A673 (cell line): ENCODE measurements around the gene RERE. TPM values are rescaled to one million over a fixed set of nuclear protein-coding genes. Genes with fewer than 3 reads are reported as not detected.

Experiments
- BruUV-seq: library from RNA; stranded (reverse); fragments of 400-500 nt; replicated peaks from 2 replicates; lab custom pipeline; 2021; lab: Mats Ljungman, UMichigan
- CTCF ChIA-PET: fragments of 300-600 bp; sonication (Branson Sonifier 250); formaldehyde crosslinking; loops from one replicate; lab custom pipeline; 2022; ENCODE audit warnings: antibody characterized with exemption; lab: Charles Lee
- POLR2A ChIA-PET: fragments of 300-600 bp; sonication (Branson Sonifier 250); formaldehyde crosslinking; loops from one replicate; lab custom pipeline; 2022; ENCODE audit warnings: antibody characterized with exemption; ENCODE audit not compliant: low non-redundant PET; lab: Charles Lee
- DNase-seq: peaks from one replicate; pipeline ENCODE4 v3.0.0-alpha.2; 2015; ENCODE audit warnings: low spot score
- H3K27ac ChIP-seq: fragments of 200-600 bp; sonication (generic); 2 replicates; pipeline ENCODE4 v1.5.1; 2016; ENCODE audit warnings: mixed run types, low read depth, mild to moderate bottlenecking, mixed read lengths, antibody characterized with exemption, low read length; ENCODE audit not compliant: poor library complexity, severe bottlenecking
- H3K27me3 ChIP-seq: fragments of 200-600 bp; sonication (generic); replicated peaks from 2 replicates; pipeline ENCODE4 v1.6.1; 2017; ENCODE audit warnings: mixed run types, low read depth, mild to moderate bottlenecking, mixed read lengths, antibody characterized with exemption, low read length; ENCODE audit not compliant: insufficient read depth, poor library complexity
- H3K36me3 ChIP-seq: fragments of 200-600 bp; sonication (generic); 2 replicates; pipeline ENCODE4 v1.6.1; 2016; ENCODE audit warnings: mixed run types, mild to moderate bottlenecking, mixed read lengths, antibody characterized with exemption, low read length; ENCODE audit not compliant: insufficient read depth, poor library complexity, severe bottlenecking
- H3K4me1 ChIP-seq: fragments of 200-600 bp; sonication (generic); 2 replicates; pipeline ENCODE4 v1.6.1; 2017; ENCODE audit warnings: mixed run types, mild to moderate bottlenecking, mixed read lengths, antibody characterized with exemption, low read length; ENCODE audit not compliant: insufficient read depth, poor library complexity, severe bottlenecking
- H3K4me3 ChIP-seq: fragments of 200-600 bp; sonication (generic); 2 replicates; pipeline ENCODE4 v1.5.1; 2016; ENCODE audit warnings: low read depth, mixed run types, mild to moderate bottlenecking, mixed read lengths, low read length; ENCODE audit not compliant: poor library complexity, severe bottlenecking
- H3K9me3 ChIP-seq: fragments of 200-600 bp; sonication (generic); 2 replicates; pipeline ENCODE4 v1.6.1; 2016; ENCODE audit warnings: mixed run types, low read depth, mild to moderate bottlenecking, mixed read lengths, antibody characterized with exemption, low read length; ENCODE audit not compliant: poor library complexity, severe bottlenecking
- CTCF ChIP-seq: fragments of 300-800, 200-600 bp; sonication (generic); conservative IDR thresholded peaks from 2 replicates; pipeline ENCODE4 v1.5.1; 2017; ENCODE audit warnings: low read depth, mild to moderate bottlenecking, antibody characterized with exemption, low read length, moderate library complexity, mixed read lengths
- EZH2 ChIP-seq: fragments of 200-600 bp; sonication (generic); IDR thresholded peaks from 2 replicates; pipeline ENCODE4 v1.6.1; 2017; ENCODE audit warnings: borderline replicate concordance, low read depth, mild to moderate bottlenecking, mixed read lengths, antibody characterized with exemption, low read length; ENCODE audit not compliant: poor library complexity, severe bottlenecking
- intact Hi-C: fragments of 100-400 bp; cut with micrococcal nuclease; formaldehyde crosslinking; loops from one replicate; pipeline ENCODE4 v1.10.0; 2022; ENCODE audit not compliant: unreplicated experiment
- total RNA-seq: library from RNA; stranded (reverse); gene quantifications from 2 replicates; pipeline ENCODE4 v1.2.3, GENCODE V29; 2021

RERE gene
- total RNA-seq, 1 experiment from 2014 or later = 188 TPM

- no peaks in the 10 kb centered on the region for H3K9me3 ChIP-seq
- peak overlapping the region; percentile 94 for H3K27ac ChIP-seq
- DNase-seq = no peak
- TF ChIP-seq CTCF = no peak
- TF ChIP-seq EZH2 = no peak
- H3K4me3 ChIP-seq = no peak overlapping the region
- intact Hi-C loops = loop anchor here (10.0 kb wide), 1 partner anchor 198 kb away; no protein-coding TSS in a partner anchor
- ChIA-PET CTCF (no interaction called here), POLR2A (interaction anchor here (0.6 to 0.7 kb wide), 2 partner anchors 197 to 1043 kb away, joined by 3 to 5 read pairs; no protein-coding TSS in a partner anchor)
- TSS peak; percentile 28 for BruUV-seq
- peaks cover 80% of the 10 kb centered on the region for H3K4me1 ChIP-seq
- H3K27me3 ChIP-seq = no peaks in the 10 kb centered on the region
- no peaks in the 10 kb centered on the region for H3K36me3 ChIP-seq
Observed at GRCh38 chr1:8662380-8663072, 154.9 kb downstream of the RERE start.

DNA sequence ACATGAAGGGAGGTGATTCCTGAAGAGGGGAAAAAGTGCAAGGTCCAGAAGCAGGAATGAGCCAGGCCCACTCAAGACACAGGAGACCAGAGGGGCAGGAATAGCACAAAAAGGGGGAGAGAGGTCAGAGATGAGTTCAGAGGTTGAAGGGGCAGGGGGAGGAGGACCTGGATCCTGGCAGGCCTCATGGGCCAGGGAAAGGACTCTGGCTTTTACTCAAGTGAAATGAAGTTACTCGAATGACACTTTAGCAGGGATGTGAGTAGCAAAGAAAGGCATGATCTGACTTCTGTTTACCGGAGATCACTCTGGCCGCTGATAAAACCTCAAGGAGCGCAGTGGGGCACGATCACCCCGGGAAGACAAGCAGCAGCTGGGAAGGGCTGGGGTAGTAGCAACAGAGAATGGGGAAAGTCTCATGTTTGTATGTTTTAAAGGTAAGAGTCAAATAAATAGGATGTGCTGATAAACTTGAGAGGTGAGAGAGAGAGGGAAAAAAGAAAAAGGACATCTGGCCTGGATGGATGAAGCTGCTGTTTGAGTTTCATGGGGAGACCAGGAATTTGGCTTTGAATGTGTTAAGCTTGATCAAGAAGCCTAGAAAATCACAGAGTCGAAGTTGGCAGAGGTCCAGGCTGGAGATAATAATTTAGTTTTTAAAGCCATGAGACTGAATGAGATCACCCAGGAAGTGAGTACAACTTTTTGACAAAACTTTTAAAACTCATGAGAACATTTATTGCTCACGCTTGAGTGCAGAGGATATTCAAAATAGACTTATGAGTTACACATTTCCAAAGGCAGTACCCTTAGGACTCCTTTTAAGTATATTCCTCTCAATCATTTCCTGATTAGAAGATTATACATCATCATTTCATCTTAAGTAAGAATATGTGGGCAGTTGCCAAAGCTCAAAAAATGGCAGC lies 156.0 kb downstream of the RERE start:
- no peaks in the 10 kb centered on the region for H3K36me3 ChIP-seq
- peak overlapping the region; percentile 95 for H3K27ac ChIP-seq
- TF ChIP-seq CTCF (no peak), EZH2 (no peak)
- H3K4me1 ChIP-seq = peaks cover 71% of the 10 kb centered on the region
- TSS peak; percentile 61 for BruUV-seq
- no peaks in the 10 kb centered on the region for H3K27me3 ChIP-seq
- ChIA-PET POLR2A (interaction anchor here (0.5 to 1.0 kb wide), 4 partner anchors 40 to 1044 kb away, joined by 3 to 6 read pairs (median 4); no protein-coding TSS in a partner anchor), CTCF (interaction anchor here (0.6 kb wide), 1 partner anchor 206 kb away, joined by 3 read pairs; no protein-coding TSS in a partner anchor)
- no peaks in the 10 kb centered on the region for H3K9me3 ChIP-seq
- intact Hi-C loops = loop anchor here (2.0 to 10.0 kb wide), 2 partner anchors 55 to 197 kb away; no protein-coding TSS in a partner anchor
- peak overlapping the region; percentile 5 for H3K4me3 ChIP-seq
- DNase-seq = peak; percentile 98

DNA sequence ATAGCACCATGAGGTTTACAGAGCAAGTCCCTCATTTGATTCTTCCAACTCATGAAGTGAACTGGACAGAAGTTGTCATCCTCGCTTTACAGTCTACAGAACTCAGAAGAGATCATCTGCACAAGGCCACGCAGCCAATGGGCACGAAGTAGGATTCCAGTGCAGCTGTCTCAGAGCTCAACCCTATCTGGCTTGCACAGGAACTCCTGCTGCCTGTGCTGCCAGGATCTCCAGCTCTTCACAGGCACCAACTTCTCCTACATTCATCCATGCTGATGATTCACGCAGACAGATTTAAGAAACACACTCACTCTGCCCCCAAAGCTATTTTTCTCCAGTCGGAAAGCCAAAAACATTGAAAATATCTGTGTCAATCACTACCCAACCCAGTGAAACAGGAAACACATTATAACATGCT lies 157.0 kb downstream of the RERE start:
- no peaks in the 10 kb centered on the region for H3K9me3 ChIP-seq
- peaks cover 61% of the 10 kb centered on the region for H3K4me1 ChIP-seq
- H3K27ac ChIP-seq = peak overlapping the region; percentile 95
- peak; percentile 92 for DNase-seq
- ChIA-PET CTCF (interaction anchor here (0.8 kb wide), 1 partner anchor 11 kb away, joined by 3 read pairs; no protein-coding TSS in a partner anchor), POLR2A (interaction anchor here (0.6 kb wide), 2 partner anchors 56 to 362 kb away, joined by 6 to 13 read pairs; no protein-coding TSS in a partner anchor)
- no TSS peak for BruUV-seq
- H3K4me3 ChIP-seq = peak overlapping the region; percentile 5
- no peaks in the 10 kb centered on the region for H3K27me3 ChIP-seq
- no peak for TF ChIP-seq CTCF
- no peak for TF ChIP-seq EZH2
- H3K36me3 ChIP-seq = peaks cover 8% of the 10 kb centered on the region
- intact Hi-C loops = loop anchor here (2.0 to 10.0 kb wide), 2 partner anchors 54 to 196 kb away; no protein-coding TSS in a partner anchor
